HG03060 (cell line): Measurements from ENCODE around the gene MINDY3.
"Not testable (repeated sequence)": the region's sequence is repeated elsewhere in the genome, so short reads cannot be mapped to it uniquely, and the experiment has no call there.

ENCODE experiments used
- ATAC-seq: cut with Tn5 transposase; IDR thresholded peaks from one replicate; pipeline ENCODE4 v1.9.1; 2021; ENCODE audit warnings: low read depth, moderate number of reproducible peaks; ENCODE audit not compliant: unreplicated experiment

MINDY3 gene

DNA sequence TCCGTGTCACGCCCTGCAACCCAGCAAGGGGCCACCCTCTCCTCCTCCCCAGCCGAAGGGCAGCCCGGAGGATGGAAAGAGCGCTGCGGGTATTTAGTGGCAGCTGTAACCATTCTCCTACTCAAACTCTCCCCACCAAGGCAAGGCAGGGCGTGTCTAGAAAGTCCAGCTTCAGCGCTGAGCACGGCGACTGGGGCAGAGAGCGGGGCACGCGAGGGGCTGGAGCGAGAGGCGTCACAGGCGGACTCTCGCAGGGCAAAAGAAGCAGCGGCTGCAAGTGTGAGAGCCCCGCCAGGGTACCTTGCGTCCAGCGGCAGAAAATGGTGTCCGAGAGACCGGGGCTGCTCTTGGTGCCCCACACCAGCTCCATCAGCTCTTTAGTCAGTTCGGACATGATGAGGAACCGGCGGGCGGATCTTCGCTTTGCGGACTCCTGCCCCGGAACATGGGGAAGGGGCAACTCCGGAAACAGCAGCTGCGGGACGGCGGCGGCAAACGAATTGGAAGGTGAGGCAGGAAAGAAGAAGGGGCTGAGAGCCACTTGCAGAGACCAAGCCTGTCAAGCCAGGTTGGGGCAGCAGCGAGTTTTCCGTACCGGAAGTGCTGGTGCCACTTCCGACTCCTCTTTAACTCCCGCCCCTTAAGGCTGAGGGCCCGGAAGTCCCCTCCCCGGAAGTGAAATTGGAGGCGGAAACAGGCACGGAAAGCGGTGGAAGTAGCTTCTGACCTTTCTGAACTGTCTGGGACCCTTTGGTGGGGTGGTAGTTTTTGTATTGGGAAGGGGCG is at the start of gene MINDY3:
Gene MINDY3, minus strand, starts transcription at position 602 of the 786 bp plus-strand sequence. Its CDS starts 208 bp downstream, at position 394.
- ATAC-seq: peak; percentile 84

DNA sequence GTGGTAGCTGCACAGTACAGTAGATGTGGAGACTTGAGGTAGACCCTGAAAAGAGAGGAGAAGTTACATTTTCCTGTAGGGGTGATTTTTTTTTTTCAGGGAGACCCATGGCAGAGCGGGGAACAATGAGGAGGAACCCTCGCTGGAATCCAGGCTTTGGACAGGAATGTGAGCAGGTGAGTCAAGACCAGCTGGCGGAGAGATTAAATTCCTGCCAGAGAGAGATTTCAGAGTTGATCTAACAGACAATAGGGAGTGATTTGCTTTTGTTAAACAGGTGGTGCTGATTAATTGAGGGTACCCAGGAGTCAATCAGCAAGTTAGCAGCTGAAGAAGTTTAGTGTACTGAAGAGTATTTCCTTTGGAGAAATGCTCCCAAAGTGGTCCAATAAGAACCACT is 41.6 kb upstream of the MINDY3 start:
- ATAC-seq: no peak

- ATAC-seq: no peak
These were observed 37.7 kb upstream of the MINDY3 start for GRCh38 chr10:15898046-15898445.

DNA sequence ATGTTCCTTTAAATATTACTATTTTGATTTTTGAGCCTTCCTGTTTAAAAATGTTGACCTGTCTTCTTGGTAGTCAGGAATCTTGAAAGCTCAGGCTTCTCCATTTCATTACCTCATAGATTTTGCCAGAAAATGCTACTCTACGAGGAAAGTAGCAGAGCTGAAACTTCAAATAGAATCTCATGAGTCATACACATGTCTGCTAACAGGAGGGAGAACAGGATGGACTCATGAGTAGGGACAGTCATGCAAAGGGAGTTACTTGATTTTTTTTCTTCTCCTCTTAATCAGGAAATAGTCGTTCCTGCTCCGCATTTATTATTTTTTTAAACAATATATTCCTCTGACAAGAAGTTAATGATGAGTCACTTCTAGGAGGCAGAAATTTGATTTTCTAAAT is 37.0 kb upstream of the MINDY3 start:
- ATAC-seq: no peak

DNA sequence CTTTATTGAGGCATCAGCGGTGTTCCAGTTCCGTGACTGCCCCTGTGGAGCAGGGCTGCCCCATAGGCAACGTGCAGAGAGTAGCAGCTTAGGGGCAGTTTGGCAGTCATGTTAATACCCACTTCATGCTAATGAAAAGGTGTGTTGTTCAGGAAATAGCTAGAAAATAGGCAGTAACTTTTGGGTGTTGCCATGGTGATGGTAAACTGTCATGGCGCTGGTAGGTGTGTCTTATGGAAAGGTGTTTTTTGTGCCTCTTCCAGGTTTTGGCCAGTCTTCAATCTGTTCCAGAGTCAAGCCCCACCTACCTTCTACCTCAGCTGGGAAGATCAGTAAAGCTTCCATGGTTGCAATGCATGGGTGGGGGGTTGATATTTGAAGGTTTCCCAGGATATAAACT is 36.3 kb upstream of the MINDY3 start:
- no peak for ATAC-seq

DNA sequence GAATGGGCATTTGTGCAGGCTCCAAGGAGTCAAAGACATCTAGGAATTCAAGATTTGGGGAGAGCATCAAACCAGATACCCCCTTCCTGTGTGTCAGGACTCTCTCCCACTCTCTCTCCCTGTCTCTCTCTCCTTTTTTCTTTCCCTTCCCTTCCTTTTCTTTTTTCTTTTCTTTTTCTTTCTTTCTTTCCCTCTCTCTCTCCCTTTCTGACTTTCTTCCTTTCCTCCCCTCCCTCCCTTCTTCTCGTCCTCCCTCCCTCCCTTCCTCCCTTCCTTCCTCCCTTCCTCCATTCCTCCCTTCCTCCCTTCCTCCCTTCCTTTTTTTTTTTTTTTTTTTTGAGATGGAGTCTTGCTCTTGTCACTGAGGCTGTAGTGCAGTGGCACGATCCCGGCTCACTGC is 24.1 kb upstream of the MINDY3 start:
- no peak for ATAC-seq

- no peak for ATAC-seq
These were observed 21.2 kb upstream of the MINDY3 start for GRCh38 chr10:15881542-15881941.

DNA sequence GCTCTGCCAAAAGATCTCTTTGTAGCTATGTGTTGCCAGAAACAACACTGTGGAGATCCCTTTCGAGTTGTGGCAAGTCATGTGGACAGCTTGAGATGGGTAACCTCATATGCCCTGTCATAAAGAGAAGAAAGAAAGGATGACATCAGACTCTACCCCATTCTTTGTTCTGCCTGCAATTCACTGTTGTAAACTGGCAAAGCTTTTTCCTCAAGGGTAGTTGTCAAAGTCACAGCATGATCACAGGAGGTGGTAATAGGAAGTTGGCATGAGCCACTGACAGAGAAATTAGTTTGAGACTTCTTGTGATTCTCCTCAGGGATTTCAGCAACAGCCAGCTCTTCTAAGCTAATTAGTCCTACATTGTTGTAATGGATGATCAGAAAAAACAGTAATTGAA is 19.4 kb upstream of the MINDY3 start:
- no peak for ATAC-seq

DNA sequence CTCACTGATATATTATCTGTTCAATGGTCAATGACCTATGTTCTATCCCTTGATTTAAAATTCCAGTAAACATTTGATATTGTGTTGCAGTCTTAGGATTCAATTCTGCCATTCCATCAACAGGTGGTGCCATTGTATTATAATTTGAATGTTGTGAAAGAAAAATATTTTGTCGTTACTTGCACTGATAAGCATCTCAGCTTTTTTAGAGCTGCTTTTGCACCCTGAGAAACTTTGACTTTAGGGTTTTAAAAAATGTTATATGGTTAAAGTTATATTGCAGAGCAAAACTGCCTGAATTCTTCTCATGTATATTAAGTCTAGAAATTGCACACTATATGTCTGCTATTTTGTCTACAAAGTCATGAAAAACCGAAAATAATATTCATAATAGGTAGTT is 18.8 kb upstream of the MINDY3 start:
- no peak for ATAC-seq

DNA sequence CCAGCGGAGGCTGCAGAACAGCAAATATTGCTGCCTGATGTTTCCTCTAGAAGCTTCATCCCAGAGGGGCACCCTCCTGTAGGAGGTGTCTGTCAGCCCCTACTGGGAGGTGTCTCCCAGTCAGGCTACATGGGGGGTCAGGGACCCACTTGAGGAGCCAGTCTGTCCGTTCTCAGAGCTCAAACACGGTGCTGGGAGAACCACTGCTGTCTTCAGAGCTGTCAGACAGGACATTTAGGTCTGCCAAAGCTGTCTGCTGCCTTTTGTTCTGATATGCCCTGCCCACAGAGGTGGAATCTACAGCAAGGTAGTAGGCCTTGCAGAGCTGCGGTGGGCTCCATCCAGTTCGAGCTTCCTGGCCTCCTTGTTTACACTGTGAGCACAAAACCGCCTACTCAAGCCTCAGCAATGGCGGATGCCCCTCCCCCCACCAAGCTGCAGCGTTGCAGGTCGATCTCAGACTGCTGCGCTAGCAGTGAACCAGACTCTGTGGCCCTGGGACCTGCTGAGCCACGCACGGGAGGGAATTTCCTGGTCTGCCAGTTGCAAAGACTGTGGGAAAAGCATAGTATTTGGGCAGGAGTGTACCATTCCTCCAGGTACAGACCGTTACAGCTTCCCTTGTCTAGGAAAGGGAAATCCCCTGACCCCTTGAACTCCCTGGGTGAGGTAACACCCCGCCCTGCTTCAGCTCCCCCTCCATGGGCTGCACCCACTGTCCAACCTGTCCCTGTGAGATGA is 17.7 kb upstream of the MINDY3 start:
- ATAC-seq: no peak

DNA sequence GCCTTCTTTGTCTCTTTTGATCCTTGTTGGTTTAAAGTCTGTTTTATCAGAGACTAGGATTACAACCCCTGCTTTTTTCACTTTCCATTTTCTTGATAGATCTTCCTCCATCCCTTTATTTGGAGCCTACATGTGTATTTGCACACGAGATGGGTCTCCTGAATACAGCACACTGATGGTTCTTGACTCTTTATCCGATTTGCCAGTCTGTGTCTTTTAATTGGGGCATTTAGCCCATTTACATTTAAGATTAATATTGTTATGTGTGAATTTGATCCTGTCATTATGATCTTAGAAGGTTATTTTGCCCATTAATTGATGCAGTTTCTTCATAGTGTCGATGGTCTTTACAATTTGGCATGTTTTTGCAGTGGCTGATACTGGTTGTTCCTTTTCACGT is 16.0 kb upstream of the MINDY3 start:
- not testable (repeated sequence) for ATAC-seq

DNA sequence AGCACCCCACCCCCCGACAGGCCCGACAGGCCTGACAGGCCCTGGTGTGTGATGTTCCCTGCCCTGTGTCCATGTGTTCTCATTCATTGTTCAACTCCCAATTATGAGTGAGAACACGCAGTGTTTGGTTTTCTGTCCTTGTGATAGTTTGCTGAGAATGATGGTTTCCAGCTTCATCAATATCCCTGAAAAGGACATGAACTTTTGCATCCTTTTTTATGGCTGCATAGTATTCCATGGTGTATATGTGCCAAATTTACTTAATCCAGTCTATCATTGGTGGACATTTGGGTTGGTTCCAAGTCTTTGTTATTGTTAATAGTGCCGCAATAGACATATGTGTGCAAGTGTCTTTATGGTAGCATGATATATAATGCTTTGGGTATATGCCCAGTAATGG is 12.3 kb upstream of the MINDY3 start:
- ATAC-seq: not testable (repeated sequence)

DNA sequence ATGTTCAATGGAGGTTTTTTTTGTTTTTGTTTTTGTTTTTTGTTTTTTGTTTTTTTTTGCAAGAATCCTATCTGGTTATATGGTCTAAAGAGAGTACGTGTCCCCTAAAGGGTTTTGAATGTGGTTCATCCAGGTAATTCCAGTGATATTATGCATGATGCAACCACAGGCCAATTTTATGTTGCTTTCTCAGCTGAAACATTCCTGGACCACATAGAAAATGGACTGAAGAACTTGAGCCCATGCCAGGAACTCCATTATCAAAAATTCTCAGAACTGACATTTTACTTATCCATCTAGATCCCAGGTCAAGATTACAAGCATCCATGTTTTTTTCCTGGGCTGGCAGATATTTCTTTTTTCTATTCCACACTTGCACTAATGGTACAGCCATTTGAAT is 11.5 kb upstream of the MINDY3 start:
- no peak for ATAC-seq

DNA sequence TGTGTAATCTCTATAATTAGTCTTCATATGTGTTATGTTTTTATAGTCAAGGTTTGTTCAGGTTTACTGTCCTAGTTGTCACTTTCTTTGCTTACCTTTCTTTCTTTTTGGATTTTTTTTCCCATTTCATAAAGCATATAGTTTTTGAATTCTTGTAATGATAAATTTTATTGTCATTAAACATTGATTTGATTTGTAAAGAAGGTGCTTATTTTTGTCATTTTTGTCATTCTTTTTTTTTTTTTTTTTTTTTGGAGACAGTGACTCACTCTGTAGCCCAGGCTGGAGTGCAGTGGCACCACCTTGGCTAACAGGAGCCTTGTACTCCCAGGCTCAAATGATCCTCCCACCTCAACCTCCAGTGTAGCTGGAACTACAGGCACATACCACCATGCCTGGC is 9.6 kb upstream of the MINDY3 start:
- no peak for ATAC-seq

DNA sequence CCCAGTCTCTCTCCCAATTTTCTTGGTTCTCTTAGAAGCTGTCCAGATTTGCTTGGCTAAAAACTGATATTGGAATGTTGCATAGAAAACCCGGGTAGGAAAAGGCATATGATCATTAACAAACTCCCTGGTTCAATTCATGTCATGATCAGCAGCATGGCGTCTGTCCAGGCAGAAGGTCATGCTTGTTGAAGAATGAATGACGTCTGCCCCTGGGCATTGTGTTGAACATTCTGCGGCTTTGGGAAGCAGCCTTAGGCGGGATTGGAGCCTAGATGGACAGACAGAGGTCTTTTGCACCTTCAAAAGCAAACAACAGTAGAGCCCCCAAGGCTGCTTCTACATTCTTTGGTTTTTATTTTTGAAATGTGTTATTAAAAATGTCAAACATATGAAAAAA is 7.7 kb upstream of the MINDY3 start:
- ATAC-seq: no peak

DNA sequence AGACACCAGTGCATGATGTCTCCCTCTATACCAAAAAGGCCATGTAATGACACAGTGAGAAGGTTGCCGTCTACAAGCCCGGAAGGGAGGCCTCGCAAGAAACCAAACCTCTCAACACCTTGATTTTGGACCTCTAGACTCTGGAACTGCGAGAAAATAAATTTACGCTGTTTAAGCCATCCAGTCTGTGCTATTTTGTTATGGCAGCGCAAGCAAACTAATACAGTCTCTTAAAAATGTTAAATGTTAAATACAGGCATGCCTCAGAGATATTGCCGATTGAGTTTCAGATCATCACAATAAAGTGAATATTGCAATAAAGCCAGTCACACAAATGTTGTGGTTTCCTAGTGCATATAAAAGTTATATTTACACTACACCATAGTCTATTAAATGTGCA is 5.0 kb upstream of the MINDY3 start:
- no peak for ATAC-seq

GRCh38 chr10:15864419-15864818 is 4.1 kb upstream of the MINDY3 start:
- no peak for ATAC-seq

DNA sequence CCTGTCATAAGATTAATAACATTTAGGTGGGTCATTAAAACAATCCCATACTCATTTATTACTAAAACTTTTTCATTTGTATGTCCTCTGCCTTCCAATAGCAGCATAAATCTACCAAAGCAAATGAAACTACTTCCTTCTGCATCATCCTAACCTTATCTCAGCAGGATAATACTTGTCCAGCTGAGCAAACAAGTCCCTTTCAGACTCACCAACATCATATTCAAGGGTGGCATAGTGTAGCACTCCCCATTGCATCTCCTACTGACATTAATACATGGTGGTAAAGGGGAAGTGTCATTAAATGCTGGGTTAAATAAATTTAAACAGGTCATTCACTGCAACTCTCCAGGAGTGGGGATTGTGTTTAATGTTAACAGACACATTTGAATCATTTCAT is 3.4 kb upstream of the MINDY3 start:
- ATAC-seq: no peak

GRCh38 chr10:15863323-15863722 is 3.0 kb upstream of the MINDY3 start:
- ATAC-seq: no peak

- no peak for ATAC-seq
These were observed 440 bp upstream of the MINDY3 start for GRCh38 chr10:15860692-15861201.

DNA sequence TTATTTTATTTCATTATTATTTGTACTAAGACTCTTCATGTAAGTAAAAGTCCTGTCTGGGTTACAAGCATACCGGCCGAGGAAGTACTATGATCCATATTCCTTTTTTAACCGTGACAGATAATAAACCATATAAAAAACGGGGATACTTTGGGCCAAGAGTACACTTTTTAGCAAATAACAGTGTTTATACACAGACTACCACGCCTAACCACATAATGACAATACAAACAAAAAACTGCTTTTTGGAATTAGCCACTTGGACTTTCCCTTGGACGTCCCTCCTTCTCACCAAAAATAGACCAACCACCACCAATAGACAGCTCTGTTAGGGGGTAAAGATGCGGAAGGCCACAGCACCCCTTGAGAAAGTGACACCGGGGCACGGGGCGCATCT is 800 bp downstream of the MINDY3 start:
- peak; percentile 51 for ATAC-seq

- ATAC-seq: no peak
These were observed 1.4 kb downstream of the MINDY3 start for GRCh38 chr10:15858861-15859281.
